Liver (tissue), 9 donors: Measurements from ENCODE around the gene USH2A. TPM values are rescaled to one million over a fixed set of nuclear protein-coding genes. Genes with fewer than 3 reads are reported as not detected.
A peak's percentile ranks its signal among the peaks of the same experiment; 100 is the strongest.

Experiments used
- DNase-seq: peaks from one replicate; pipeline ENCODE4 v3.0.0-alpha.2; 2017; ENCODE audit warnings: low spot score
- H3K27ac ChIP-seq, 2 donors: one replicate each; pipeline ENCODE4 v1.7.0; 2013; ENCODE audit warnings: inconsistent platforms in 2 of 2, low read length in 2 of 2, control low read depth in 1 of 2, low read depth in 1 of 2, mild to moderate bottlenecking in 1 of 2
- H3K27me3 ChIP-seq, 4 donors: one replicate each; pipeline versions ENCODE4 v1.6.1 to v1.7.0; 2013; ENCODE audit warnings: low read length in 3 of 4, inconsistent platforms in 1 of 4, mild to moderate bottlenecking in 1 of 4, moderate library complexity in 1 of 4; ENCODE audit not compliant: control insufficient read depth in 4 of 4, insufficient read depth in 4 of 4
- H3K36me3 ChIP-seq, 4 donors: one replicate each; pipeline versions ENCODE4 v1.6.1 to v1.7.0; 2013; ENCODE audit warnings: low read length in 3 of 4, mild to moderate bottlenecking in 3 of 4, low read depth in 1 of 4, moderate library complexity in 1 of 4; ENCODE audit not compliant: control insufficient read depth in 4 of 4, insufficient read depth in 3 of 4
- H3K4me1 ChIP-seq, 4 donors: one replicate each; pipeline versions ENCODE4 v1.6.1 to v1.7.0; 2013; ENCODE audit warnings: low read length in 3 of 4, mild to moderate bottlenecking in 3 of 4, moderate library complexity in 1 of 4; ENCODE audit not compliant: control insufficient read depth in 4 of 4, insufficient read depth in 4 of 4
- H3K4me3 ChIP-seq, 3 donors: one replicate each; pipeline versions ENCODE4 v1.6.1 to v1.7.0; 2013; ENCODE audit warnings: low read length in 3 of 3, control low read depth in 1 of 3, low read depth in 1 of 3, mild to moderate bottlenecking in 1 of 3
- H3K9ac ChIP-seq, 2 donors: one replicate each; pipeline ENCODE4 v1.7.0; 2013; ENCODE audit warnings: low read length in 2 of 2, mild to moderate bottlenecking in 2 of 2, moderate library complexity in 2 of 2, control low read depth in 1 of 2, low read depth in 1 of 2
- H3K9me3 ChIP-seq, 4 donors: one replicate each; pipeline versions ENCODE4 v1.6.1 to v1.7.0; 2013; ENCODE audit warnings: low read length in 3 of 4; ENCODE audit not compliant: control insufficient read depth in 4 of 4
- ATF3 ChIP-seq: IDR thresholded peaks from 2 replicates; pipeline ENCODE4 v1.6.1; 2016; ENCODE audit warnings: antibody characterized with exemption
- CTCF ChIP-seq: fragments of 150-350 bp; IDR thresholded peaks from 2 replicates; pipeline ENCODE4 v1.5.1; 2017; ENCODE audit warnings: improper control_type of control experiment, low read depth, low read length; ENCODE audit not compliant: missing input control
- EGR1 ChIP-seq, 2 donors: IDR thresholded peaks; 2 replicates each; pipeline ENCODE4 v1.6.1; 2016 to 2018; ENCODE audit warnings: antibody characterized with exemption in 2 of 2, low read depth in 2 of 2
- FOXA1 ChIP-seq: IDR thresholded peaks from 2 replicates; pipeline ENCODE4 v1.6.1; 2016; ENCODE audit warnings: antibody characterized with exemption
- FOXA2 ChIP-seq: IDR thresholded peaks from 2 replicates; pipeline ENCODE4 v1.6.1; 2016; ENCODE audit warnings: antibody characterized with exemption
- HNF4A ChIP-seq, 2 donors: conservative IDR thresholded peaks; 2 replicates each; pipeline ENCODE4 v1.6.1; 2016; ENCODE audit warnings: antibody characterized with exemption in 2 of 2, mild to moderate bottlenecking in 2 of 2
- HNF4G ChIP-seq: IDR thresholded peaks from 2 replicates; pipeline ENCODE4 v1.6.1; 2016; ENCODE audit warnings: antibody characterized with exemption
- JUND ChIP-seq, 2 donors: IDR thresholded peaks; 2 replicates each; pipeline ENCODE4 v1.6.1; 2016; ENCODE audit warnings: antibody characterized with exemption in 2 of 2
- NR2F2 ChIP-seq: IDR thresholded peaks from 2 replicates; pipeline ENCODE4 v1.6.1; 2016; ENCODE audit warnings: antibody characterized with exemption
- RAD21 ChIP-seq, 2 donors: IDR thresholded peaks; 2 replicates each; pipeline ENCODE4 v1.6.1; 2016; ENCODE audit warnings: antibody characterized with exemption in 2 of 2, mild to moderate bottlenecking in 2 of 2
- REST ChIP-seq: IDR thresholded peaks from 2 replicates; pipeline ENCODE4 v1.6.1; 2016; ENCODE audit warnings: antibody characterized with exemption, mild to moderate bottlenecking
- RXRA ChIP-seq, 2 donors: IDR thresholded peaks; 2 replicates each; pipeline ENCODE4 v1.6.1; 2017 to 2018; ENCODE audit warnings: antibody characterized with exemption in 2 of 2, mild to moderate bottlenecking in 1 of 2
- SP1 ChIP-seq: IDR thresholded peaks from 2 replicates; pipeline ENCODE4 v1.6.1; 2018; ENCODE audit warnings: antibody characterized with exemption, mild to moderate bottlenecking
- TAF1 ChIP-seq: conservative IDR thresholded peaks from 2 replicates; pipeline ENCODE4 v1.6.1; 2016; ENCODE audit warnings: antibody characterized with exemption, mild to moderate bottlenecking
- YY1 ChIP-seq: IDR thresholded peaks from 2 replicates; pipeline ENCODE4 v1.6.1; 2016; ENCODE audit warnings: antibody characterized with exemption, mild to moderate bottlenecking
- WGBS: extraction: QIAGEN DNeasy Blood & Tissue Kit; methylation state at CpG from one replicate; pipeline ENCODE4 v1.1.7; 2013; 5-methylcytosine and 5-hydroxymethylcytosine counted together
- polyA plus RNA-seq, 2 donors: library from polyadenylated mRNA; stranded (reverse) in 1 of 2; unstranded in 1 of 2; fragments of 200-250 nt in 1 of 2; fragments of >200 nt in 1 of 2; fragmentation: Nextera tagmentation in 1 of 2; extraction: Ambion mirVana in 1 of 2; gene quantifications; one replicate each; pipeline versions ENCODE4 v1.2.1 to v1.2.3, GENCODE V29; 2013 to 2015
- total RNA-seq, 2 donors: library from RNA; depleted of rRNA; stranded (reverse); fragments of >200 nt; gene quantifications; one replicate each; pipeline ENCODE4 v1.2.3, GENCODE V29; 2014
- TF ChIP-seq, protein P1 (sequence below): IDR thresholded peaks from 2 replicates; pipeline ENCODE4 v1.6.1; 2016; ENCODE audit warnings: antibody characterized with exemption
- TF ChIP-seq, protein P2 (sequence below): IDR thresholded peaks from 2 replicates; pipeline ENCODE4 v1.6.1; 2016; ENCODE audit warnings: antibody characterized with exemption
- donor health status: healthy.
- donor health status: healthy.
- donor health status: healthy.
- donor health status: healthy.
- donor health status: healthy.

Gene USH2A
- total and polyA plus RNA-seq, 4 donors = 0.14 to 1.0 (median 0.31) TPM

GRCh38 chr1:215606564-215607168, 816.6 kb downstream of the USH2A start:
- DNase-seq = no peak
- 47% methylated on average over 2 of the region's 2 CpGs for WGBS

GRCh38 chr1:215606036-215606435, 817.2 kb downstream of the USH2A start:
- Histone ChIP-seq H3K27ac (no peak overlapping the region), H3K27me3 (no peaks in the 10 kb centered on the region), H3K36me3 (peaks cover 0 to 14% (median 1%) of the 10 kb centered on the region in 4 donors), H3K4me1 (peaks cover 0 to 46% (median 20%) of the 10 kb centered on the region in 4 donors), H3K9me3 (no peaks in the 10 kb centered on the region), H3K9ac (no peak overlapping the region), H3K4me3 (no peak overlapping the region)
- WGBS = 33% methylated on average over 3 of the region's 3 CpGs
- DNase-seq = no peak
- TF ChIP-seq HNF4G = no peak
- TF ChIP-seq NR2F2 = no peak
- TF ChIP-seq REST = no peak
- no peak for TF ChIP-seq JUND (IDR thresholded peaks at IDR 0.05)
- TF ChIP-seq, protein P1, sequence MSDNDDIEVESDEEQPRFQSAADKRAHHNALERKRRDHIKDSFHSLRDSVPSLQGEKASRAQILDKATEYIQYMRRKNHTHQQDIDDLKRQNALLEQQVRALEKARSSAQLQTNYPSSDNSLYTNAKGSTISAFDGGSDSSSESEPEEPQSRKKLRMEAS = no peak
- TF ChIP-seq EGR1 (IDR thresholded peaks at IDR 0.05; ENCODE audit: low read depth in 2 of 2) = no peak
- TF ChIP-seq, protein P2, sequence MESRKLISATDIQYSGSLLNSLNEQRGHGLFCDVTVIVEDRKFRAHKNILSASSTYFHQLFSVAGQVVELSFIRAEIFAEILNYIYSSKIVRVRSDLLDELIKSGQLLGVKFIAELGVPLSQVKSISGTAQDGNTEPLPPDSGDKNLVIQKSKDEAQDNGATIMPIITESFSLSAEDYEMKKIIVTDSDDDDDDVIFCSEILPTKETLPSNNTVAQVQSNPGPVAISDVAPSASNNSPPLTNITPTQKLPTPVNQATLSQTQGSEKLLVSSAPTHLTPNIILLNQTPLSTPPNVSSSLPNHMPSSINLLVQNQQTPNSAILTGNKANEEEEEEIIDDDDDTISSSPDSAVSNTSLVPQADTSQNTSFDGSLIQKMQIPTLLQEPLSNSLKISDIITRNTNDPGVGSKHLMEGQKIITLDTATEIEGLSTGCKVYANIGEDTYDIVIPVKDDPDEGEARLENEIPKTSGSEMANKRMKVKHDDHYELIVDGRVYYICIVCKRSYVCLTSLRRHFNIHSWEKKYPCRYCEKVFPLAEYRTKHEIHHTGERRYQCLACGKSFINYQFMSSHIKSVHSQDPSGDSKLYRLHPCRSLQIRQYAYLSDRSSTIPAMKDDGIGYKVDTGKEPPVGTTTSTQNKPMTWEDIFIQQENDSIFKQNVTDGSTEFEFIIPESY = no peak
- TF ChIP-seq HNF4A (conservative IDR thresholded peaks at IDR 0.05) = no peak
- TF ChIP-seq ATF3 = no peak
- TF ChIP-seq TAF1 = no peak
- TF ChIP-seq FOXA1 = no peak
- TF ChIP-seq YY1 = no peak
- TF ChIP-seq RXRA (IDR thresholded peaks at IDR 0.05) = no peak
- TF ChIP-seq SP1 = no peak

More at GRCh38 chr1:215606564-215607168, 816.6 kb downstream of the USH2A start:
- no peaks in the 10 kb centered on the region for H3K27me3 ChIP-seq
- H3K36me3 ChIP-seq = peaks cover 0 to 14% (median 0%) of the 10 kb centered on the region in 4 donors
- no peak overlapping the region for H3K4me3 ChIP-seq
- H3K9ac ChIP-seq = peak overlapping the region in 1 of 2 donors; percentile 53
- no peaks in the 10 kb centered on the region for H3K9me3 ChIP-seq
- no peak for TF ChIP-seq YY1
- TF ChIP-seq RAD21 (IDR thresholded peaks at IDR 0.05) = peak; percentile 64 to 70
- peak; percentile 38 for TF ChIP-seq CTCF
- no peak for TF ChIP-seq EGR1 (IDR thresholded peaks at IDR 0.05; ENCODE audit: low read depth in 2 of 2)
- no peak for TF ChIP-seq FOXA2
- no peak for TF ChIP-seq TAF1
- TF ChIP-seq JUND (IDR thresholded peaks at IDR 0.05) = no peak
- no peak for TF ChIP-seq HNF4A (conservative IDR thresholded peaks at IDR 0.05)
- peaks cover 0 to 40% (median 20%) of the 10 kb centered on the region in 4 donors for H3K4me1 ChIP-seq
- H3K27ac ChIP-seq = no peak overlapping the region
